ENCODE results near the gene ANKRD42. TPM values are rescaled to one million over a fixed set of nuclear protein-coding genes. Genes with fewer than 3 reads are reported as not detected.

ANKRD42 gene
- total RNA-seq, 1 donor from 2014 or later = 9.8 TPM

DNA sequence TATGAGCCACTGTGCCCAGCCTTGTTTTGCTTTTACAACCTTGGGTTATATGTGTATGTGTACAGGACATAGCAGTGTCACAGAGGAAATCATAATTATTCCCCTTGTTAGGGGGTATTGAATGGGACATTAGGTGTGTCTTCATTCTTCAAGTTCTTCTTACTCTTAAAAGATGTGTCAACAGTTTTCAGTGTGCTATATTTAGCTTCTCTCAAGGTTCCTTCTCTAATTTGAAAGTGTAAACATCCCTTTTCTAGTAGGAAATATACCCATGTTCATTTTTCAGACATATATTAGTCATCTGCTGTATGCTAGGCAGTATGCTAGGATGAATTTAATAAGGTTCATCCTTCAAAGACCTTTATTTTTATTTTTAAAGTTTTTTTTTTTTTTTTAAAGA lies 19.5 kb upstream of the ANKRD42 start:
- H3K27ac Mint-ChIP-seq (ENCODE audit: unreplicated experiment) = peak overlapping the region; percentile 23
- no peak for DNase-seq (ENCODE audit: extremely low spot score, unreplicated experiment)
- peaks cover 32% of the 10 kb centered on the region for H3K4me1 Mint-ChIP-seq (ENCODE audit: unreplicated experiment)
- no peaks in the 10 kb centered on the region for H3K27me3 Mint-ChIP-seq (ENCODE audit: unreplicated experiment)
- H3K9me3 Mint-ChIP-seq (ENCODE audit: unreplicated experiment) = no peaks in the 10 kb centered on the region
- no peak overlapping the region for H3K4me3 Mint-ChIP-seq (ENCODE audit: unreplicated experiment)
- H3K36me3 Mint-ChIP-seq (ENCODE audit: unreplicated experiment) = peaks cover 36% of the 10 kb centered on the region
- no peak for TF ChIP-seq CTCF (IDR thresholded peaks at IDR 0.05)

DNA sequence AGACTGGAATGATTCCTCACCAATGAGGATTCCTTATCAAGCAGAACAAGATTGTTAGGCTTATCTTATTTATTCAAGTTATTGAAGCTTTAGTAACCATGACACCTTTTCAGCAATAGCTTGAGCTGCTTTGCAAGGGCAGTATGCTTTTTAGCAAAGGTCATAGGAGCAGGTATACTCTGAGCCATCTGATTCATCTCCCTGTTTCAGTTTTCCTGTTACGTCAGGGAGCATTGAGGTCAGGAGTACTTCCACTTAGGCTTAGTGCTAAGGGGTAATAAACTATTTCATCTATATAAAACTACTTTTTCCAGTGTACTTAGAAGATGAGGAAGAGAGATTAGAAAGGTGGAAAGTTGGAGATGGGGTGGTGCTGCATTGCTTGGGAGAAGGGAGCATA lies 17.7 kb upstream of the ANKRD42 start:
- DNase-seq (ENCODE audit: extremely low spot score, unreplicated experiment) = no peak
- H3K4me3 Mint-ChIP-seq (ENCODE audit: unreplicated experiment) = no peak overlapping the region
- H3K4me1 Mint-ChIP-seq (ENCODE audit: unreplicated experiment) = peaks cover 17% of the 10 kb centered on the region
- H3K9me3 Mint-ChIP-seq (ENCODE audit: unreplicated experiment) = no peaks in the 10 kb centered on the region
- no peak for TF ChIP-seq CTCF (IDR thresholded peaks at IDR 0.05)
- peaks cover 32% of the 10 kb centered on the region for H3K36me3 Mint-ChIP-seq (ENCODE audit: unreplicated experiment)
- H3K27me3 Mint-ChIP-seq (ENCODE audit: unreplicated experiment) = no peaks in the 10 kb centered on the region
- no peak overlapping the region for H3K27ac Mint-ChIP-seq (ENCODE audit: unreplicated experiment)

DNA sequence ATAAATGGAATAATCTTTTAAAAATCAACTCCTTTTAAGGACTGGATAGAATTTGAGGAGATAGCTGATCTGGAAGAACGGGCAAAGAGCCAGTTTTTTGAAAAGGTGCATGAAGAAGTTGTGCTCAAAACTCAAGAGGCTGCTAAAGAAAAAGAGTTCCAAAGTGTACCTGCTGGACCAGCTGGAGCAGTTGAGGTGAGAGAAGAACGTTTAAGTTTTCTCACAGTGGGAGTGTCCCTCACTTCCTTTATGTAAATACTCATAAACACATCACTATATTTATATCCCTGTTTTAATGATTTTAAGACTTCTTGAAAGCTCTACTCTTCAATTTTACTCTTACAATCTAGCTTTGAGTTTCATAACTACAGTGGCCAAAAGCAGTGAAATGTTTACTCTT lies 11.7 kb upstream of the ANKRD42 start:
- Mint-ChIP-seq H3K36me3 (ENCODE audit: unreplicated experiment) (peaks cover 50% of the 10 kb centered on the region), H3K9me3 (ENCODE audit: unreplicated experiment) (no peaks in the 10 kb centered on the region), H3K4me3 (ENCODE audit: unreplicated experiment) (no peak overlapping the region), H3K27me3 (ENCODE audit: unreplicated experiment) (no peaks in the 10 kb centered on the region), H3K4me1 (ENCODE audit: unreplicated experiment) (no peaks in the 10 kb centered on the region), H3K27ac (ENCODE audit: unreplicated experiment) (no peak overlapping the region)
- no peak for DNase-seq (ENCODE audit: extremely low spot score, unreplicated experiment)
- TF ChIP-seq CTCF (IDR thresholded peaks at IDR 0.05) = no peak

- no peak overlapping the region for H3K27ac Mint-ChIP-seq (ENCODE audit: unreplicated experiment)
- peaks cover 47% of the 10 kb centered on the region for H3K36me3 Mint-ChIP-seq (ENCODE audit: unreplicated experiment)
- H3K4me3 Mint-ChIP-seq (ENCODE audit: unreplicated experiment) = no peak overlapping the region
- no peaks in the 10 kb centered on the region for H3K27me3 Mint-ChIP-seq (ENCODE audit: unreplicated experiment)
- no peaks in the 10 kb centered on the region for H3K9me3 Mint-ChIP-seq (ENCODE audit: unreplicated experiment)
- no peak for DNase-seq (ENCODE audit: extremely low spot score, unreplicated experiment)
- no peaks in the 10 kb centered on the region for H3K4me1 Mint-ChIP-seq (ENCODE audit: unreplicated experiment)
- TF ChIP-seq CTCF (IDR thresholded peaks at IDR 0.05) = no peak
Measured at GRCh38 chr11:83185767-83186166, 7.7 kb upstream of the ANKRD42 start.

- TF ChIP-seq CTCF (IDR thresholded peaks at IDR 0.05) = no peak
- Mint-ChIP-seq H3K4me1 (ENCODE audit: unreplicated experiment) (peaks cover 4% of the 10 kb centered on the region), H3K9me3 (ENCODE audit: unreplicated experiment) (no peaks in the 10 kb centered on the region), H3K4me3 (ENCODE audit: unreplicated experiment) (no peak overlapping the region), H3K27me3 (ENCODE audit: unreplicated experiment) (no peaks in the 10 kb centered on the region), H3K27ac (ENCODE audit: unreplicated experiment) (peak overlapping the region; percentile 27), H3K36me3 (ENCODE audit: unreplicated experiment) (peaks cover 47% of the 10 kb centered on the region)
- DNase-seq (ENCODE audit: extremely low spot score, unreplicated experiment) = no peak
Measured at GRCh38 chr11:83187465-83187864, 6.0 kb upstream of the ANKRD42 start.

Measured in osteocyte (in vitro differentiated cells).